BJ (cell line): ENCODE results near the gene MAML2. TPM values are rescaled to one million over a fixed set of nuclear protein-coding genes. Genes with fewer than 3 reads are reported as not detected.

Experiments
- CTCF ChIA-PET: fragments of 350-600 bp; formaldehyde crosslinking; extraction: SDS; loops from one replicate; lab custom pipeline; 2021; ENCODE audit warnings: antibody characterized with exemption, inconsistent platforms; lab: Yijun Ruan, JAX
- POLR2A ChIA-PET: fragments of 300-600 bp; sonication (Branson Sonifier 250); formaldehyde crosslinking; extraction: SDS; loops from one replicate; lab custom pipeline; 2021; ENCODE audit warnings: antibody characterized with exemption; lab: Charles Lee
- DNase-seq: peaks from one replicate; pipeline ENCODE4 v3.0.0-alpha.2; 2011; ENCODE audit warnings: low read depth
- H3K27me3 ChIP-seq: 2 replicates; pipeline ENCODE4 v1.6.0; 2011; ENCODE audit warnings: low read length; ENCODE audit not compliant: control insufficient read depth, insufficient read depth
- H3K36me3 ChIP-seq: 2 replicates; pipeline ENCODE4 v1.5.1; 2011; ENCODE audit warnings: low read length; ENCODE audit not compliant: control insufficient read depth, insufficient read depth
- H3K4me3 ChIP-seq: 2 replicates; pipeline ENCODE4 v1.5.1; 2011; ENCODE audit warnings: low read depth, mild to moderate bottlenecking, control low read depth, low read length
- CTCF ChIP-seq: IDR thresholded peaks from 2 replicates; pipeline ENCODE4 v1.5.1; 2011; ENCODE audit warnings: low read depth, mild to moderate bottlenecking, control low read depth, inconsistent platforms, low read length, moderate library complexity; ENCODE audit not compliant: insufficient read depth
- polyA plus RNA-seq: library from polyadenylated mRNA; depleted of rRNA; stranded (reverse); fragments of >200 nt; gene quantifications from 2 replicates; pipeline ENCODE4 v1.2.3, GENCODE V29; 2011

Gene MAML2
- polyA plus RNA-seq, 1 experiment, result 22.0 TPM

GRCh38 chr11:96323642-96323985 is 19.4 kb downstream of the MAML2 start:
- no peak overlapping the region for H3K4me3 ChIP-seq
- no peak for TF ChIP-seq CTCF
- H3K36me3 ChIP-seq, result no peaks in the 10 kb centered on the region
- no peaks in the 10 kb centered on the region for H3K27me3 ChIP-seq
- DNase-seq, result no peak
- POLR2A ChIA-PET, result no interaction called here
- CTCF ChIA-PET, result no interaction called here

GRCh38 chr11:96322775-96323641 is 20.0 kb downstream of the MAML2 start:
- ChIA-PET CTCF (interaction anchor here (1.0 kb wide), 2 partner anchors 18 to 19 kb away, joined by 4 read pairs; partner anchors contain the start of gene MAML2), POLR2A (interaction anchor here (0.6 kb wide), 1 partner anchor 192 kb away, joined by 3 read pairs; no protein-coding TSS in a partner anchor)
- Histone ChIP-seq H3K36me3 (no peaks in the 10 kb centered on the region), H3K27me3 (no peaks in the 10 kb centered on the region), H3K4me3 (no peak overlapping the region)
- TF ChIP-seq CTCF, result no peak
- no peak for DNase-seq

GRCh38 chr11:96321091-96321490 is 21.9 kb downstream of the MAML2 start:
- DNase-seq, result no peak
- Histone ChIP-seq H3K27me3 (no peaks in the 10 kb centered on the region), H3K36me3 (no peaks in the 10 kb centered on the region), H3K4me3 (no peak overlapping the region)
- ChIA-PET POLR2A (no interaction called here), CTCF (no interaction called here)
- TF ChIP-seq CTCF, result no peak

- POLR2A ChIA-PET, result no interaction called here
- CTCF ChIA-PET, result interaction anchor here (1.0 kb wide), 1 partner anchor 40 kb away, joined by 3 read pairs; no protein-coding TSS in a partner anchor
- DNase-seq, result no peak
- Histone ChIP-seq H3K4me3 (no peak overlapping the region), H3K27me3 (no peaks in the 10 kb centered on the region), H3K36me3 (no peaks in the 10 kb centered on the region)
- no peak for TF ChIP-seq CTCF
Observed at GRCh38 chr11:96319898-96320656, 22.9 kb downstream of the MAML2 start.

- Histone ChIP-seq H3K36me3 (no peaks in the 10 kb centered on the region), H3K27me3 (no peaks in the 10 kb centered on the region), H3K4me3 (no peak overlapping the region)
- no peak for DNase-seq
- CTCF ChIA-PET, result interaction anchor here (1.4 kb wide), 1 partner anchor 24 kb away, joined by 4 read pairs; the partner anchor contains the start of gene MAML2
- POLR2A ChIA-PET, result no interaction called here
- TF ChIP-seq CTCF, result no peak
Observed at GRCh38 chr11:96318850-96319249, 24.1 kb downstream of the MAML2 start.
